T-helper 1 cell (primary cell): ENCODE data around the gene TNRC6C.
"Not testable (repeated sequence)": the region's sequence is repeated elsewhere in the genome, so short reads cannot be mapped to it uniquely, and the experiment has no call there.

ENCODE experiments used
- DNase-seq, 5 donors: peaks; one replicate each; pipeline ENCODE4 v3.0.0-alpha.2; 2012 to 2020

Gene TNRC6C

DNA sequence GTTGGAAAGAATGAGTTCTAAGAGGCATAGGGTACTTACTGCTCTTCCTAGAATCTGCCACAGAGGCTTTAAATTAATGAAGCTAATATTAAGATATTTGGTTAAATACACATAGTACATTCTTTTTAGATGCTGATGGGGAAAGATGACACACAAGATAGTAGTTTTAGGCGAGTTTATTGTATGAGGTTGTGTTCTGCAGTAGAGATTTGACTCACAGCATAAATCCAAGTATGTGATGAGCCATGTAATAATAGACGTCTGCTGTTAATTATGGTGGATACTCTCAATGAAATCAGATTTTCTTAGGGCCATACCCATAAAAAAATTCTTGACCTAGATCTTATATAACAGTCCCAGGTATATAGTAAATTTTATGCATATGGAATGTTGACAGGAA is 8.0 kb downstream of the TNRC6C start:
- no peak for DNase-seq

DNA sequence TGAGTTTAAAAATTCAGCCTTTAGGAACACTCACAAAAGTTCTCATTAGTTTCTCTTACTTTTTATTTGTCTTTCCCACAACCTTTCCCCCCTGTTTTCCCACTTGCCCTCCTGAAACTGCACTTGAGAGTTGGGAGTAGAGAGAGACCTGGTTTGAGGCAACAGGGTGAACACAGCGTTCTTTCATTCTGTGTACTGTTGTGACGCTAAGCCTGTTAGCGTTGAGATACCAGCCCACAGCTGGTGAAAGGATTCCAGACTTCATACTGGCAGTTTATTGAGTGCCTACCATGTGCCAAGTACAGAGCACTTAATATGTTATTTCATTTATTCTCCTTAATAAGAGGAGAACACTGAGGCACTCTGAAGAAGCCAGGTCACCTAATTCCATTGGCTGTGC is 10.3 kb downstream of the TNRC6C start:
- DNase-seq: no peak

DNA sequence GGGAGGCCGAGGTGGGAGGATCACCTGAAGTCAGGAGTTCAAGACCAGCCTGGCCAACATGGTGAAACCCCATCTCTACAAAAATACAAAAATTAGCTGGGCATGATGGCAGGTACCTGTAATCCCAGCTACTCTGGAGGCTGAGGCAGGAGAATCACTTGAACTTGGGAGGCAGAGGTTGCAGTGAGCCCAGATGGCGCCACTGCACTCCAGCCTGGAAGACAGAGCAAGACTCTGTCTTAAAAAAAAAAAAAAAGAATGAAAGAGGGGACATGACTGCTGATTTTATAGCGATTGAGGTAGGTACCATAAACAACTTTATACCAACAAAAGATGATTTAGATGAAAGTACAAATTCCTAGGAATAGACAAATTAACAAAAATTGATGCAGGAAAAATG is 13.8 kb downstream of the TNRC6C start:
- not testable (repeated sequence) for DNase-seq

DNA sequence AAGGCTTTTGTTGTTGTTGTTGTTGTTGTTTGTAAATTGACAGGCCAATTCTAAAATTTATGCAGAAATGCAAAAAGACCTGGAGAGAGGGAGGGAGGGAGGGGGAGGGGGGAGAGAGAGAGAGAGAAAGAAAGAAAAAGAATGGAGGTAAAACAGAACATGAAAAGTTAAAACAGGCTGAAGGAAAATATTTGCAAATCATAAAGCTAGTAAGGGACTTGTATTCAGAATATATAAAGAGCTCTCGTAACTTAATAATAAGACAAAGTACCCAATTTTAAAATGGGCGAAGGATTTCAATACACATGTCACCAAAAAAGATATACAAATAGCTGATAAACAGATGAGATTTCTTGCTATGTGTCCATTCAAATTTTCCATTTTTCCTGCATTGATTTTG is 15.4 kb downstream of the TNRC6C start:
- DNase-seq: no peak

DNA sequence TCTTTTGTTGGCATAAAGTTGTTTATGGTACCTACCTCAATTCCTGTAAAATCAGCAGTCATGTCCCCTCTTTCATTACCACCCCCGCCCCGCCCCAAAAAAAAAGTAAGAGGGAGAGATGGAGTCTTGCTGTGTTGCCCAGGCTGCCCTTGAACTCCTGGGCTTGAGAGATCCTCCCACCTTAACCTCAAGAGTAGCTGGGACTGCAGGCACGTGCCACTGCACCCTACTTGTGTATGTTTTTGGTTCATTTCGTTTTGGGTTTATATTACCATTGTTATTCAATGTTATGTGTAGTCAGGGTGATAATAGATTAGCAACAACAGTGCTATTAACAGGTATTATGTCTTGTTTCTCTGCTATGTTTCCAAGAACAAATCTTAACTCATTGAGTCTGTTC is 15.9 kb downstream of the TNRC6C start:
- no peak for DNase-seq

DNA sequence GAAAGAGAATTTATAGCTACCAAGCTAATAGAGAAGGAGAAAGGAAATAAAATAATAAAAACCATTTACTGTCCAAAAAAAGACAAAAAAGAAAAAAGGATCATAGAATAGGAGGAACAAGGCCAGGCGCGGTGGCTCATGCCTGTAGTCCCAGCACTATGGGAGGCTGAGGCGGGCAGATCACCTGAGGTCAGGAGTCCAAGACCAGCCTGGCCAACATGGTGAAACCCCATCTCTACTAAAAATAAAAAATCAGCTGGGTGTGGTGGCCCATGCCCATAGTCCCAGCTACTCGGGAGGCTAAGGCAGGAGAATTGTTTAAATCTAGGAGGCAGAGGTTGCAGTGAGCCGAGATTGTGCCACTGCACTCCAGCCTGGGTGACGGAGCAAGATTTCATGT is 23.9 kb downstream of the TNRC6C start:
- not testable (repeated sequence) for DNase-seq

DNA sequence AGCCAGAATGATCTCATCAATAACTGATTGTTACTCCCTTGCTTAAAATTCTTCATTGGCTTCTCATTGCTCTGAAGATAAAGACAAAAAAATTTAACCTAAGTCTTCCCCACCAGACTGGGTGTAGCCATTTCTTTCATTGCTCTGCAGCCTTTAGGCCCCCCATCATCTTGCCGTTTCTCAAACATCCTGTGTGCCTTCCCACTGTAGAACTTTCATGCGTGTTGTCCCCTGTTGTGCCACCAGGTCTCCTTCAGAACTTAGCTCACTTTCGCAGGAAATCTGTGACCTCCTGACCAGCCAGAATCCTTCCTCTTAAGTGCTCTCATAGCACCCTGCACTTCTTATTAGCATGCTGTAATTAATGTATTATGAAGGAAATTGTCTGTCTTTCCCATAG is 31.8 kb downstream of the TNRC6C start:
- no peak for DNase-seq

DNA sequence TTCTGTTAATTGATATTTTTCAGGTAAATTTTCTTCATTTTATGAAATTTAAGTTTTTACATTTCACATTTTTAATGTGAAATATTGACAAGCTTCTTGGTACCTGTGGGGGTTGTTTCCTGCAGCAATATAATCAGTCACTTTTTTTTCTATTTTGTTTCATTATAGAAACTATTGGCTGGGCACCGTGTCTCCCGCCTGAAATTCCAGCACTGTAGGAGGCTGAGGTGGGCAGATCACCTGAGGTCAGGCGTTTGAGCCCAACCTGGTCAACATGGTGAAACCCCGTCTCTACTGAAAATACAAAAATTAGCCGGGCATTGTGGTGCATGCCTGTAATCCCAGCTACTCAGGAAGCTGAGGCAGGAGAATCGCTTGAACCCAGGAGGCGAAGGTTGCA is 35.2 kb downstream of the TNRC6C start:
- DNase-seq: not testable (repeated sequence)

DNA sequence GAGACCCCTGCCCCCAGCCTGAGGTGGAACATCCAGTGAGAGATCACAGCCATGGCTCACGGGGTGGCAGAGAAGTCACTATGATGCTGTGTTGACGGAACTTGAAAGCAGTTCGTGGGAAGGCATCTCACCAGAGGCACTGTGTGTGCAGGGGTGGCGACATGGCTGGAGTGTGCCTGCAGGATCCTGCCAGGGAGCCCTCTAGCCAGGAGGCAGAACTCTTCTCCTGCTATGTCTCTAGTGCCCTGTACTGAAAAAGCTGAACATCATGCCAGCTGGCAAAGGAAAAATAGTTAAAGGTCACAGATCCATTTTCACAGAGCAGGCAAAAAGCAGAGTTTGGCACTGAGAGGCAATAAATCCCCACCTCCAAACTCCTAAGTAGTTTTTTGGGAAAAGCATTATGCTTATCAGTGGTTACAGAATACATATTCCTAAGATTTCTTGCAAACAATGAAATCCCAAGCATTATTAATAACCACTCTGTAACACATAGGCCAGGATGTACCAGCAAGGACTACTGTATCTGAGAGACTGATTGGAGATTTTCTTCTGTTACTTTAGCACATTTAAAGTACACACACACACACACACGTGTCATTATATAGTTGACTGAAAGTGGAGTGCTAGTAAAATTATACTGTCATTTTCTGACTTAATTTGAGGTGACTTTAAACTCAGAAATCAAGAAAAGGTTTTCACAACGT is 36.8 kb downstream of the TNRC6C start:
- no peak for DNase-seq

DNA sequence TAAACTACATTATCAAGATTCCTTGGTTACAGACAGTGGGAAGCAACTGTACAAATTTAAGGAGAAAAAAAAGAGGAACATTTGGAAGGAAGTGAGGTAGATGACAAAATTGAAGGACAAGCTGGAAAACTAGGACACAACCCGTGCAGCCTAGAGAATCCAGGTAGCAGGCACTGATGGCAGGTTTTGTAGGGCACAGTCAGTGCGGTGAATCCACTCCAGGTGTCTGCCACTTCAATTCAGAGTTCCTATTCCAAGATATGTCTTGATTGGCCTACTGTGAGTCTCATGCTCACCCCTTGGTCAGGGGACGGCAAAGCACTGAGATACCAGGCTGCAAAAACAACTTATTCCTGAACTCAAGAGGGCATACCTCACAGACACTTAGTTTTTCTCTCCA is 37.8 kb downstream of the TNRC6C start:
- DNase-seq: no peak

DNA sequence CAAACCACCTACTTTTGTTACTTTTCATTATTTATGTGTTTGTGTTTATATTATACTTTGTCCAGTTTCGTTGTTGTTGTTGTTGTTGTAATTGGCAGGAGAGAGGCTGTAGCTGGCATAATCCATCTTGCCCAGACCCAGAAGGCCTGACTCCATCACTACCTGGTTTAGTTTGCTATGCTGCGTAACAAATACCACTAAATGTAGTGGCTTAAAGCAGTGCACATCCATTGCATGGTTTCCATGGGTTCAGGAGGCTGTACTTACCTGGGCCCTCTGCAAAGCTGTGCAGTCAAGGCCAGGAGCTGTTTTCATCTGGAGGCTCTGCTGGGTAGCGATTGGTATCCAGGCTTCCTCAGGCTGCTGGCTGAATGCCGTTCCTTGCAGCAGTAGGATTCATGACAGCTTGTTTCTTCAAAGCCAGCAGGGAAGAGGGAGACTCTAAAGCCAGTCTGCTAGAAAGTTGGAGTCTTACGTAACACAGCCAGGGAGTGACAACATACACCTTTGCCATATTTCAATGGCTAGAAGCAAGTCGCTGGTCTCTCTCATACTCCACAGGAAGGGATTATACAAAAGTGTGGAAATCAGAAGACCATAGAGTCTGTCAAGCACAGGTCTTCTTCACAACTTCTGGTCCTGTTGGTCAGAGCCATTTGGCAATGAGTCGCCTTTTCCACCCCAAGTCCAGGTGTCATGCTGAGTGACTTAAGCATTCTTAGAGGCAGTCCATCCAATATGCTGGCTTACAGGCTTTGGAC is 41.1 kb downstream of the TNRC6C start:
- no peak for DNase-seq

DNA sequence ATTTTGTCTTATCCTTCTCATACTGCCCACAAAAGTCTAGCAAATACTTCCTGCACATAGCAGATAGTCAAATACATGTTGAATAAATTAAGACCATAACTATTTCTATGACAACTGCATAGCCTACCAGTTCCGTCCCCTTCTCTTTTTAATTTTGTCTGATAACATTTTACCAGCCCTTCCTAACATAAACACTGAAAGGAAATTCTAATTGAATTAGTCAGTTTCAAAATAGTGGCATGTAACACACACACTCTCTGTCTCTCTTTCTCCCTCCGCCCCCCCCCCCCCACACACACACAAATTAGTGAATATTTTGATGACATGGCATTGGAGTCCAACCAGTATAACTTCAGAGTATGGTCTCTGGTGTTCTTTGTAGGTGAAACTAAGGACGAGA is 41.8 kb downstream of the TNRC6C start:
- no peak for DNase-seq

DNA sequence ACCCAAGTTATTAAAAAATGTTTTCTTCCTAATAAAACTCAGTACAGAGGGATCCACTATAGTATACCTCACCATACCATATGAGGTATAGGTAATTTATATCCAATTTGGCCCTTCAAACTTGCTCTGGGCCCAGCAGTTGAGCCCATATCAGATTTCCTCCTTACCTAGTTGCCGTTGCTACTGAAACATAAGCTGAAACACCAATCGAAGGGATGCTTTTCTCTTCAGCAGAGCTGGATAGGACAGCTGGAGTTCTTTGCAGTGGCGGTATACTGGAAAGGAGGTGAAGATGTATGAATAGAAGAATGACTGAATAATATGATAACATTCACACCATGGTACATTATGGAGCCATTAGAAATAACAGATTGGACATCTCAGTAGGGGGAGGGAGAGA is 42.7 kb downstream of the TNRC6C start:
- DNase-seq: no peak

DNA sequence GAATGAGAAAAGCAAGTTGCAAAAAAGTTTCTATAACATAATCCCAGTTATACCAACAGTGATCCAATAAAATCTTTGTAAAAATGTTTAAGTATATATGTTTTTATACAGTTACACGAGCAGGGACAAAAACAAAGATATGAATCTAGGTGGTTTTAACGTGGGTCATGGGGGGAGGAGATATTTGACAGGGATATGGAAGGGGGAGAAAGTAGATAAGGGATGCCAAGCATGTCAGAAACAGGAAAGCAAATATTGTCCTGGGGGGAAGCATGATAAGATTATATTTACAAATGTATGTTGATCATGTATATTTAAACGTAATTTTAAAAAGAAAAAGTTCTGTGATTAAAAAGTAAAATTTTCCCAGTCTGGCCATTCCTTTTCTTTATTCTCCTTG is 43.1 kb downstream of the TNRC6C start:
- no peak for DNase-seq

DNA sequence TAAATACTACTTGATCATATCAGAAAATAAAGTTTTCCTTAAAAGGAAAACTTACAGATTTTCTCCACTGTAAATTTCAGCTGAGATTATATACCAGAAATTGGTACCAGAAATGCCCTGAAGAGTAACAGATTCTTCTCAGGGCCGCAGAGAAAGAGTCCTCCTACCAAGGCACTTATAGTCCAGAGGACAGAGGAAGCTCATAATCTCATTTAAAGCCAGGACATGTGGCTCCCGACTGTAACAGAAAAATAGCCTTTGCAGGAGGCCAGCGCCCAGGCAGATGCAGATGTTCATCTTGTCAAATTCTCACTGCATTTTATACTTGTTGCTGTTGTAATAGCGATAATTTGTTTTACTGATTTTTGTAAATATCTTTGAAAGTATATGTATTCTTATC is 43.7 kb downstream of the TNRC6C start:
- no peak for DNase-seq

DNA sequence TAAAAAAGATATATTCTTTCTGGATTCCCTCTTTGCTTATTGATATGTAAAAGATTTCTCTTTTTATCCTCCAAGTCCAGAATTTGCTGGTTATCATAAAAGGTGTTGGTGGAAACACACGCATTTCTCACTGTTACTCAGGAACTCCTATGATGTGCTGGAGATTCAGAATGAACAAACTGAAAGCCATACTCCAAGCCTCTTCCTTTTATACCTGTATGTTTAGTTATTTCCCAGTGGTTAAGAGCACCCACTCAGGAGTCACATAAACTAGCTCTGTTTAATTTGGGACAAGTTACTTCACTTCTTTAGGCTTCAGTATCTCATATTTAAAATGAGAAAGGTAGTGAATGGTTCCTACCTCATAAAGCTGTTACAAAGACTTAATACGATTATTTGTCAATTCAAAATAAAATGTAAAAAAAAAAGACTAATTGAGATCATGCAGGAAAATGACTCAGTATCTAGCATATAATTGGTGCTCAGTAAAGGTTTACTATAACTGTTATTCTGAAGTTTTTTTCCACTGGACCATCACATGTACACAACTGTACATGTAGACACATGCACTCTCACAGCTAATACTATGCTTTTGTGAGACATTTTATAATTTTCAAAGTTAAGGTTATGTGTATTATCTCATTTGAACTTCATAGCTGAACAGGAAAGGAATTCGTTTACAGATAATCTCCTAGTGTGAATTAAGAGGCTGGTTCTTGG is 47.1 kb downstream of the TNRC6C start:
- DNase-seq: no peak

DNA sequence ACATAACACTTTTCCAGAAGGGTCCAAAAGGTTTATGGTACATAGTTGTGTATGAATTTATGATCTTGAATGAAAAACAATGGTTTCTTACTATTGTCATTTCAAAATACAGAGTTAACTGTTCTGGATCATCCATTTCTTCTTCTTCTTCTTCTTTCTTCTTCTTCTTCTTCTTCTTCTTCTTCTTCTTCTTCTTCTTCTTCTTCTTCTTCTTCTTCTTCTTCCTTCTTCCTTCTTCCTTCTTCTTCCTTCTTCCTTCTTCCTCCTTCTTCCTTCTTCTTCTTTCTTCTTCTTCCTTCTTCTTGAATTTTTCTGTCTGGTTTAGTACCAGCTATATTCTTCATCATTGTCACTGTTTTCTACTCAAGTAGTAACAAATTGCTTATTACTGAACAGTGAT is 47.8 kb downstream of the TNRC6C start:
- DNase-seq: no peak

DNA sequence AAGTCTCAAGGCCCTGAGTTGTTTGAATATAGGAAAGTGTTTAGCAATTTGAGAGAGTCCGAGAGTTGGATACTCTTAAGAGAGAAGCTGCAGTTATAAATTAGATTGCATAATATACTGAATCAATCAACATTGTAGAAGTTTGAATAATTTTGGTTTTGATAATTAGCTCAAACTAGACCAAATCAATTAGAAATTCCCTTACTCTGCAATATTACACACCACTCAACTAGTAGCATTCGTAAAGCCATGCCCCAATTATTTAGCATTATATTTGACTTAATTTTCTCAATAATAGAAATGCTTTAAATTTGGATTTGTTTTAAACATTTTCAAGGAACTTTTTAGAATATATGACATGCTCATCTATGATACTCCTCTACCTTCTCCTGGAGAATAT is 49.1 kb downstream of the TNRC6C start:
- DNase-seq: no peak

DNA sequence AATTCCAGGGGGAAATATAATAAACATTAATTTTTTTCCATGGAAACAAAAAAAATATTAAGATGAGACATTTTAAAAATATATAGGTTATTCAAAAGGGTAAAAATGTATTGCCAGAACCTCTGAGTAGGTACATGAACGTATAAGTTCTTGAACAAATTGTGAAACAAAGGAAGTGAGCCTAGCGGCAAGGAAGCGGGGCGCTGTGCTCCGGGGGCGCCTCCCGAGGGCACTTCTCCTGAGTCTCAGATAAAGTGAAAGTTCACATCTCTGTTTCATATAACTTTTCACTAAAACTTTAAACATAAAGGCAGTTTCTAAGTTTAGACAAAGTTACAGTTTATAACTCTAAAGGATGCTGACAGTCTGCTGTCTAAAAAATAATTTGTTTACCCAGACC is 52.3 kb downstream of the TNRC6C start:
- peak in 1 of 5 donors; percentile 32 for DNase-seq

DNA sequence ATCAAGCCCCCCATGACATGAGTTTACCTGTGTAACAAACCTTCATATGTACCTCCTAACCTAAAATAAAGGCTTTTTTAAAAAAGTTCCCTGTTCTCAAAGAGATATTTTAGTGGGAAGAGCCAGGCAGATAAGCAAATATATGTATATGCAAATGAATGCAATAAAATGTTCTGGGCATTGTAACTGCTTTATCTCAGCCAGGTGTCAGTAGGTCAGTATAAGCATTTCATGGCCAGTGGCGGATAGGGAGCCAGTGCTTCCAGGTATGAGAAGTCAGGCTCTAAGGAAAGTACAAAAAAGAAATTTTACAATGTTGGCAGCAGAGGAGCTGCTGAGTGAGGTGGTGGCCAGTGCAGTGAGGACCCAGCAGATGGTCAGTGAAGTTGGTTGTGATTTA is 53.9 kb downstream of the TNRC6C start:
- DNase-seq: no peak

DNA sequence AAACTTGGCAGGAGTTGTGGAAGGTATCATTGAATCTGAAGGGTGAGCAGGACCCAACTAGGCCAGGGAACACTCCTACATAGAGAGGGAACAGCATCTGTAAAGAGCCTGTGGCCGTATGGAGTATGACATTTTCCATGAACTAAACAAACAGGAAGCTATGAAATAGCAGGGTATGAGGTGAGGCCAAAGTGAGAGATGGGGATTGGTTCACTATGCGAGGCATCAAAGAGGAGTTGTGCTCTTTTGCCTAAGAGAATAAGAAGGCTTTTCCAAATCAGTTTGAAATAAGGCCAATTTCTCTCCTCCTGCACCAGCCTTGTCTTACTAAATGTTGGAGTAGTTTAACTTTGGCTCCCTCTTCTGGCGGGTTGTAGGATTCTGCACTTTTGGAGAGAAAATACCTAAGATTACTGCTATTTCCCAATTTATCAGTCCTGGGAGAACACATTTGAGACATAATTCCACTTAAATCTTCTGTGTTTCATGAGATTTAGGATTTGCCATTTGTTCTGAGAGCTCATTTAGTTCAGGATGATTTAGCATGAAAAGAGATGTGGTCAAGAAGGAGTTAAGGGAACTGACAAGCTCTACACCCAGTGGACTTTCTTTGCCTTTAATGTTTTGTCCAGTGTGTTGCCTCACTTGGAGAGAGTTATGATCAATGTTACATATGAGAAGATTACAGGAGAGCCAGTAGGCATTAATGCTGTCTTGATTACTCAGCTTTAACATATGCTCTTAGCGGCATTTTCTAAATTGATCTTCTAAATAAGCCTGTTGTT is 55.4 kb downstream of the TNRC6C start:
- peak in 4 of 5 donors; percentile 27 to 64 (median 46) for DNase-seq

DNA sequence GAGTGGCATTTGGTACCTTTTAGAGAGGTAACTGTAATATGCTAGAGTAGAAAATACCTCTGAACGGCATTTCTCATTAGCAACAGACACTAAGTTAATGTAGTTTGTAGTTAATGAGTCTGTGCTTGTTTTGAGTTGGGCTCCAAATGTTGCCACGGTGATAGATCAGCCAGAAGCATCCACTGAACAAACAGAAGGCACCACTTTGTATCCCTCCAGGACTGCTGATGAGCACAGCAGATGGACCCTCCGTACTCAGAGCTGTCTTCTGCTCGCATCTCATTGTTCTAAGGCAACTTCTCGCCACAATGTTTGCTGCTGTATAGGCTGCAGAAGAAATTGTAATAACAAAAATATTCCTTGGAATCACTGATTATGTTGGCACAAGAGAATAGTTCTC is 56.1 kb downstream of the TNRC6C start:
- DNase-seq: no peak

DNA sequence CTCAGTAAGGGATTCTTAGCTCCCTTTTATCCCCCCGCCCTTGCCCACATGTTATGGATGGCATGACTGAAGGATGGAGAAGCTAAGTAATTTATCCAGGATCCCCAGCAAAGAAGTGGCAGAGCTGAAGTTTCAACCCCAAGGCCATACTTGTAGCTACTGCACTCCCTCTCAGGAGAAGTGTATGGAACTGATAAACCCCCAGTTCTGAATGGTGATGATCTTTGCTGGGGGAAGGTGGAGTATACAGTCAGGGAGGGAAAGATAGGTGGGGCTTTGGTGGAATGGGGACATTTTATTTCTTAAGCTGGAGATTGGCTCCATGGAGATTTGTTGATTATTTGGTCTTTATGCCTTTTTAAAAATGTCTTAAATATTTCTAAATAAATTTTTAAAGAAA is 58.3 kb downstream of the TNRC6C start:
- DNase-seq: no peak
